ENCODE measurements around the gene ALB.

Gene ALB

GRCh38 chr4:73456177-73457022, 52.3 kb downstream of the ALB start:
- Histone ChIP-seq H3K9me3 (ENCODE audit: low read depth, low read length) (no peaks in the 10 kb centered on the region), H3K36me3 (ENCODE audit: insufficient read depth, low read length) (no peaks in the 10 kb centered on the region), H3K4me3 (no peak overlapping the region), H3K9ac (ENCODE audit: insufficient read length) (no peak overlapping the region), H3K27ac (no peak overlapping the region)
- DNase-seq (ENCODE audit: low read depth, low spot score): no peak
- no peak for TF ChIP-seq FOXP2 (optimal IDR thresholded peaks at IDR 0.05; ENCODE audit: control extremely low read depth, extremely low read length, insufficient read depth)
- no peak for TF ChIP-seq EZH2 (IDR thresholded peaks at IDR 0.05)
- TF ChIP-seq POLR2AphosphoS5 (IDR thresholded peaks at IDR 0.05; ENCODE audit: borderline replicate concordance, low read depth, low read length): no peak

DNA sequence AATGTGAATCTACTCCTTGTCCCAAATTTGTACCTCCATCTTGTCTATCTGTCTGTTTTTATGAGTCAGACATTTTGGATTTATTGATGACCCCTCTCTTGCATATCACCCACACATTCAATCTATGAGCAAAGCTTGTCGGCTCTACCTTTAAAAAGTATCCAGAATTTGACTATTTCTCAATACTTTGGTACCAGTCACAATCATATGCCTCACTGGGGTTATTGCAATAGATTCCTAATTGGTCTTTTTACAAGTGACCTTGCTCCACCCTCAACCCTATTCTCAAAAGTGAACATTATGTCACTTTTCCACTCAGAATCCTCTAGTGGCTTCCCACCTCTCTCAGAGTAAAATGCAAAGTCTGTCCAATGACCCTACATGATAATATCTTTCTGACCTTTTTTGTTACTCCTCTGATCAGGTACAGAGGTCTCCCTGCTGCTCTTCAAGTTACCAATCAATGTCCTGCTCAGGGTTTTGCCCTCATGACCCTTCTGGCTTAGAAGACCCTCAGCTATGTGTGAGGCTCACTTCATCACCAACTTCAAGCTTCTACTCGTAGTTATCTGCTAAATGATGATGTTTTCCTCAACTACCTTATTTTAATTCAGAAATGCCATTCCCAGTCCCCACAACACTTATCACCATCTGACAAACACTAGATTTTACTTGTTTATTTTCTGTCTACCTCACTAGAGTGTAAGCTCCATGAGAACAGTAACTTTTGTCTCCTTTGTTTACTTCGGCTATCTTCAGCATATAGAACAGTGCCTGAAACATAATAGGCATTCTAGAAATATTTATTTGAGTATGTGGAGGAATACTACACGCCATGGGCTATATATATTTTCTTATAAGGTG, 54.3 kb downstream of the ALB start:
- Histone ChIP-seq H3K36me3 (ENCODE audit: insufficient read depth, low read length) (no peaks in the 10 kb centered on the region), H3K9ac (ENCODE audit: insufficient read length) (no peak overlapping the region), H3K9me3 (ENCODE audit: low read depth, low read length) (no peaks in the 10 kb centered on the region), H3K27ac (no peak overlapping the region), H3K4me3 (no peak overlapping the region)
- no peak for DNase-seq (ENCODE audit: low read depth, low spot score)
- no peak for TF ChIP-seq FOXP2 (optimal IDR thresholded peaks at IDR 0.05; ENCODE audit: control extremely low read depth, extremely low read length, insufficient read depth)
- TF ChIP-seq POLR2AphosphoS5 (IDR thresholded peaks at IDR 0.05; ENCODE audit: borderline replicate concordance, low read depth, low read length): no peak
- no peak for TF ChIP-seq EZH2 (IDR thresholded peaks at IDR 0.05)

DNA sequence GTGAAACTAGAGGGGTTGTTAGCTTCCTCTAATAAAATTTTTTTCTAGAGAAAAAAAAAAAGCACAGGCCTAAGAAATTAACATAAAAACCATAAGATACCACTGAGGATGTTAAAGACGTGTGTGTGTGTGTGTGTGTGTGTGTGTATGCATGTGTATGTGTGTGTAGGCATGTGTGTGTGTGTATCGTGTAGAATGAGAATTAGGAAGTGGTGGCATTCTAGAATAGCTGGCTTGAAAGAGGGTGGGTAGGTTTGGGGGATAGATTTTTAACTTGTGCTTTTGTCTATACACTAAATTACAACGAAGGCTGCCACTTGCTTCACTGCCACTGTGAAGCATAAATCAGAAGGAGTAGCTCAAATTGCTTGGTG, 54.9 kb downstream of the ALB start:
- Histone ChIP-seq H3K27ac (no peak overlapping the region), H3K9ac (ENCODE audit: insufficient read length) (no peak overlapping the region), H3K9me3 (ENCODE audit: low read depth, low read length) (no peaks in the 10 kb centered on the region), H3K36me3 (ENCODE audit: insufficient read depth, low read length) (no peaks in the 10 kb centered on the region), H3K4me3 (no peak overlapping the region)
- TF ChIP-seq EZH2 (IDR thresholded peaks at IDR 0.05): no peak
- DNase-seq (ENCODE audit: low read depth, low spot score): no peak

GRCh38 chr4:73460913-73461522, 56.9 kb downstream of the ALB start:
- Histone ChIP-seq H3K4me3 (no peak overlapping the region), H3K9me3 (ENCODE audit: low read depth, low read length) (no peaks in the 10 kb centered on the region), H3K9ac (ENCODE audit: insufficient read length) (no peak overlapping the region), H3K27ac (no peak overlapping the region), H3K36me3 (ENCODE audit: insufficient read depth, low read length) (no peaks in the 10 kb centered on the region)
- TF ChIP-seq EZH2 (IDR thresholded peaks at IDR 0.05): no peak
- TF ChIP-seq POLR2AphosphoS5 (IDR thresholded peaks at IDR 0.05; ENCODE audit: borderline replicate concordance, low read depth, low read length): no peak
- TF ChIP-seq FOXP2 (optimal IDR thresholded peaks at IDR 0.05; ENCODE audit: control extremely low read depth, extremely low read length, insufficient read depth): no peak
- no peak for DNase-seq (ENCODE audit: low read depth, low spot score)

DNA sequence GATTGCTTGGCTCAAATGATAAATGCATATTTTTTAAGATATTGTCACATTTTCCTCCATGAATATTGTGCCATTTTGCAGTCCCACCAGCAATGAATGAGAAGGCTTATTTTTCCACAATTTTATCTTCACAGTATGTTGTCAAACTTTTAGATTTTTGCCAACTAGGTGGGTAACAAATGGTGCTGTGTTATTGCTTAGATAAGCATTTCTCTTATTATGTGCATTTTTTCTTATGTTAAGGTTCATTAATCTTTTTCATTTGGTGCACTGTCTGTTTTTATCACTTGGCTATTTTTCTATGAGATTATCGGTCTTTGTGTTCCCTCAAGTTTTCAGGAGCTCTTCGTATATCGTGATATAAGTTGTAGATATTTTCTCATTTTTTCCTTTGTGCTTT, 64.1 kb downstream of the ALB start:
- no peak overlapping the region for H3K4me3 ChIP-seq
- H3K9me3 ChIP-seq (ENCODE audit: low read depth, low read length): no peaks in the 10 kb centered on the region
- no peak overlapping the region for H3K9ac ChIP-seq (ENCODE audit: insufficient read length)
- H3K36me3 ChIP-seq (ENCODE audit: insufficient read depth, low read length): no peaks in the 10 kb centered on the region
- TF ChIP-seq FOXP2 (optimal IDR thresholded peaks at IDR 0.05; ENCODE audit: control extremely low read depth, extremely low read length, insufficient read depth) (no peak), POLR2AphosphoS5 (IDR thresholded peaks at IDR 0.05; ENCODE audit: borderline replicate concordance, low read depth, low read length) (no peak), EZH2 (IDR thresholded peaks at IDR 0.05) (no peak)
- no peak for DNase-seq (ENCODE audit: low read depth, low spot score)
- H3K27ac ChIP-seq: no peak overlapping the region

GRCh38 chr4:73470728-73471127, 66.6 kb downstream of the ALB start:
- TF ChIP-seq POLR2AphosphoS5 (IDR thresholded peaks at IDR 0.05; ENCODE audit: borderline replicate concordance, low read depth, low read length) (no peak), EZH2 (IDR thresholded peaks at IDR 0.05) (no peak), FOXP2 (optimal IDR thresholded peaks at IDR 0.05; ENCODE audit: control extremely low read depth, extremely low read length, insufficient read depth) (no peak)
- H3K4me3 ChIP-seq: no peak overlapping the region
- DNase-seq (ENCODE audit: low read depth, low spot score): no peak
- H3K9ac ChIP-seq (ENCODE audit: insufficient read length): no peak overlapping the region
- no peaks in the 10 kb centered on the region for H3K36me3 ChIP-seq (ENCODE audit: insufficient read depth, low read length)
- no peaks in the 10 kb centered on the region for H3K9me3 ChIP-seq (ENCODE audit: low read depth, low read length)
- no peak overlapping the region for H3K27ac ChIP-seq

Measured in SK-N-MC (cell line).